A673 (cell line): Measurements from ENCODE around the gene KIRREL3. TPM values are rescaled to one million over a fixed set of nuclear protein-coding genes. Genes with fewer than 3 reads are reported as not detected.

ENCODE experiments used
- BruUV-seq: library from RNA; stranded (reverse); fragments of 400-500 nt; replicated peaks from 2 replicates; lab custom pipeline; 2021; lab: Mats Ljungman, UMichigan
- CTCF ChIA-PET: fragments of 300-600 bp; sonication (Branson Sonifier 250); formaldehyde crosslinking; loops from one replicate; lab custom pipeline; 2022; ENCODE audit warnings: antibody characterized with exemption; lab: Charles Lee
- POLR2A ChIA-PET: fragments of 300-600 bp; sonication (Branson Sonifier 250); formaldehyde crosslinking; loops from one replicate; lab custom pipeline; 2022; ENCODE audit warnings: antibody characterized with exemption; ENCODE audit not compliant: low non-redundant PET; lab: Charles Lee
- DNase-seq: peaks from one replicate; pipeline ENCODE4 v3.0.0-alpha.2; 2015; ENCODE audit warnings: low spot score
- H3K27ac ChIP-seq: fragments of 200-600 bp; sonication (generic); 2 replicates; pipeline ENCODE4 v1.5.1; 2016; ENCODE audit warnings: mixed run types, low read depth, mild to moderate bottlenecking, mixed read lengths, antibody characterized with exemption, low read length; ENCODE audit not compliant: poor library complexity, severe bottlenecking
- H3K27me3 ChIP-seq: fragments of 200-600 bp; sonication (generic); replicated peaks from 2 replicates; pipeline ENCODE4 v1.6.1; 2017; ENCODE audit warnings: mixed run types, low read depth, mild to moderate bottlenecking, mixed read lengths, antibody characterized with exemption, low read length; ENCODE audit not compliant: insufficient read depth, poor library complexity
- H3K36me3 ChIP-seq: fragments of 200-600 bp; sonication (generic); 2 replicates; pipeline ENCODE4 v1.6.1; 2016; ENCODE audit warnings: mixed run types, mild to moderate bottlenecking, mixed read lengths, antibody characterized with exemption, low read length; ENCODE audit not compliant: insufficient read depth, poor library complexity, severe bottlenecking
- H3K4me1 ChIP-seq: fragments of 200-600 bp; sonication (generic); 2 replicates; pipeline ENCODE4 v1.6.1; 2017; ENCODE audit warnings: mixed run types, mild to moderate bottlenecking, mixed read lengths, antibody characterized with exemption, low read length; ENCODE audit not compliant: insufficient read depth, poor library complexity, severe bottlenecking
- H3K4me3 ChIP-seq: fragments of 200-600 bp; sonication (generic); 2 replicates; pipeline ENCODE4 v1.5.1; 2016; ENCODE audit warnings: low read depth, mixed run types, mild to moderate bottlenecking, mixed read lengths, low read length; ENCODE audit not compliant: poor library complexity, severe bottlenecking
- H3K9me3 ChIP-seq: fragments of 200-600 bp; sonication (generic); 2 replicates; pipeline ENCODE4 v1.6.1; 2016; ENCODE audit warnings: mixed run types, low read depth, mild to moderate bottlenecking, mixed read lengths, antibody characterized with exemption, low read length; ENCODE audit not compliant: poor library complexity, severe bottlenecking
- EZH2 ChIP-seq: fragments of 200-600 bp; sonication (generic); IDR thresholded peaks from 2 replicates; pipeline ENCODE4 v1.6.1; 2017; ENCODE audit warnings: borderline replicate concordance, low read depth, mild to moderate bottlenecking, mixed read lengths, antibody characterized with exemption, low read length; ENCODE audit not compliant: poor library complexity, severe bottlenecking
- intact Hi-C: fragments of 100-400 bp; cut with micrococcal nuclease; formaldehyde crosslinking; loops from one replicate; pipeline ENCODE4 v1.10.0; 2022; ENCODE audit not compliant: unreplicated experiment
- total RNA-seq: library from RNA; stranded (reverse); gene quantifications from 2 replicates; pipeline ENCODE4 v1.2.3, GENCODE V29; 2021
- TF ChIP-seq, protein P1 (sequence below): fragments of 300-800, 200-600 bp; sonication (generic); conservative IDR thresholded peaks from 2 replicates; pipeline ENCODE4 v1.5.1; 2017; ENCODE audit warnings: low read depth, mild to moderate bottlenecking, antibody characterized with exemption, low read length, moderate library complexity, mixed read lengths

KIRREL3 gene
- total RNA-seq, 1 experiment from 2014 or later: not detected

- POLR2A ChIA-PET: no interaction called here
- BruUV-seq: no TSS peak
- CTCF ChIA-PET: no interaction called here
- no peak overlapping the region for H3K4me3 ChIP-seq
- no peak overlapping the region for H3K27ac ChIP-seq
- no peaks in the 10 kb centered on the region for H3K4me1 ChIP-seq
- intact Hi-C loops: no loop called here
- H3K9me3 ChIP-seq: no peaks in the 10 kb centered on the region
- no peak for DNase-seq
- H3K36me3 ChIP-seq: no peaks in the 10 kb centered on the region
- H3K27me3 ChIP-seq: peaks cover 14% of the 10 kb centered on the region
- TF ChIP-seq, protein P1, sequence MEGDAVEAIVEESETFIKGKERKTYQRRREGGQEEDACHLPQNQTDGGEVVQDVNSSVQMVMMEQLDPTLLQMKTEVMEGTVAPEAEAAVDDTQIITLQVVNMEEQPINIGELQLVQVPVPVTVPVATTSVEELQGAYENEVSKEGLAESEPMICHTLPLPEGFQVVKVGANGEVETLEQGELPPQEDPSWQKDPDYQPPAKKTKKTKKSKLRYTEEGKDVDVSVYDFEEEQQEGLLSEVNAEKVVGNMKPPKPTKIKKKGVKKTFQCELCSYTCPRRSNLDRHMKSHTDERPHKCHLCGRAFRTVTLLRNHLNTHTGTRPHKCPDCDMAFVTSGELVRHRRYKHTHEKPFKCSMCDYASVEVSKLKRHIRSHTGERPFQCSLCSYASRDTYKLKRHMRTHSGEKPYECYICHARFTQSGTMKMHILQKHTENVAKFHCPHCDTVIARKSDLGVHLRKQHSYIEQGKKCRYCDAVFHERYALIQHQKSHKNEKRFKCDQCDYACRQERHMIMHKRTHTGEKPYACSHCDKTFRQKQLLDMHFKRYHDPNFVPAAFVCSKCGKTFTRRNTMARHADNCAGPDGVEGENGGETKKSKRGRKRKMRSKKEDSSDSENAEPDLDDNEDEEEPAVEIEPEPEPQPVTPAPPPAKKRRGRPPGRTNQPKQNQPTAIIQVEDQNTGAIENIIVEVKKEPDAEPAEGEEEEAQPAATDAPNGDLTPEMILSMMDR: no peak
- no peak for TF ChIP-seq EZH2
These were observed 259.7 kb downstream of the KIRREL3 start for GRCh38 chr11:126740846-126741245.

DNA sequence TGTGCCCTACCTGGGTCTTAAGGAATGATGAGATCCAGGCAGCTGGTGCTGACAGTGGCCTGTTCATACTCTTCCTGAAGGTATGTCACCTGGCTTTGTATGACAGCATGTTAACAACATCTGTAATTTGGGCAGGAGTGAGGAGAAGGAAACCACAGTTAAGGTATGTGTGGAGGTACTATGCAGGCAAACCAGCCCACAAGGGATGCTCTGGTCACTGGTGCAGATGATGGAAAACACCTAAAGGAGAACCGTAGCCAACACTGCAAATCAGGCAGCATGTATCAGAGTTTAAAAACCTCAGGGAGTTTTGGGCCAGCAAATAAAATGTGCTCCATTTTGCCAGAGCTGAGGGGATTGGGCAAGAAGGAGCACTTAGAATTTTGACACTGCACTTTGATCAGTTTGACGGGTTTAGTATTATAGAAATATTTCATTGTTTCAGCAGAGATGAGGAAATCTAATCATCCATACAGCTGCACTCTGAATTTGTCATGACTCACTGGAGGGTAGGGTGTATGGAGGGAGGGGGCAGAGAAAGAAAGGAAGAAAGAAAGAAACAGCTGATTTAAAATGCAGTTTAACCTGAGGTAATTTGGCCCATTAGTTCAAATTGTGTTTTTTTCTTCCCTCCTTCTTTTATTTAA, 260.9 kb downstream of the KIRREL3 start:
- no peaks in the 10 kb centered on the region for H3K36me3 ChIP-seq
- H3K27me3 ChIP-seq: peaks cover 14% of the 10 kb centered on the region
- intact Hi-C loops: no loop called here
- DNase-seq: no peak
- ChIA-PET CTCF (no interaction called here), POLR2A (no interaction called here)
- H3K4me1 ChIP-seq: no peaks in the 10 kb centered on the region
- no peak overlapping the region for H3K4me3 ChIP-seq
- BruUV-seq: no TSS peak
- no peak overlapping the region for H3K27ac ChIP-seq
- H3K9me3 ChIP-seq: no peaks in the 10 kb centered on the region
- TF ChIP-seq EZH2: no peak
- TF ChIP-seq, protein P1: no peak

- BruUV-seq: no TSS peak
- H3K36me3 ChIP-seq: no peaks in the 10 kb centered on the region
- peaks cover 14% of the 10 kb centered on the region for H3K27me3 ChIP-seq
- no peak for DNase-seq
- no peaks in the 10 kb centered on the region for H3K9me3 ChIP-seq
- no peak overlapping the region for H3K4me3 ChIP-seq
- intact Hi-C loops: no loop called here
- no peak overlapping the region for H3K27ac ChIP-seq
- ChIA-PET CTCF (interaction anchor here (1.3 kb wide), 1 partner anchor 258 kb away, joined by 3 read pairs; no protein-coding TSS in a partner anchor), POLR2A (interaction anchor here (0.6 kb wide), 1 partner anchor 233 kb away, joined by 3 read pairs; no protein-coding TSS in a partner anchor)
- H3K4me1 ChIP-seq: no peaks in the 10 kb centered on the region
- no peak for TF ChIP-seq EZH2
- TF ChIP-seq, protein P1: no peak
These were observed 262.1 kb downstream of the KIRREL3 start for GRCh38 chr11:126738295-126739031.
